Fibroblast of villous mesenchyme (primary cell): ENCODE data around the gene GAS2L1. TPM values are rescaled to one million over a fixed set of nuclear protein-coding genes. Genes with fewer than 3 reads are reported as not detected.

Source experiments
- DNase-seq: peaks from one replicate; pipeline ENCODE4 v3.0.0-alpha.2; 2010; ENCODE audit warnings: low read depth
- H3K4me3 ChIP-seq: 2 replicates; pipeline ENCODE4 v1.5.1; 2011; ENCODE audit warnings: low read depth, mild to moderate bottlenecking, low read length
- CTCF ChIP-seq: IDR thresholded peaks from 2 replicates; pipeline ENCODE4 v1.5.1; 2012; ENCODE audit warnings: low read depth, mild to moderate bottlenecking, low read length; ENCODE audit not compliant: insufficient read depth
- total RNA-seq: library from RNA; depleted of rRNA; stranded (reverse); fragments of >200 nt; gene quantifications from 2 replicates; pipeline ENCODE4 v1.2.3, GENCODE V29; 2012

Gene GAS2L1
- total RNA-seq, 1 donor = 16.4 TPM

DNA sequence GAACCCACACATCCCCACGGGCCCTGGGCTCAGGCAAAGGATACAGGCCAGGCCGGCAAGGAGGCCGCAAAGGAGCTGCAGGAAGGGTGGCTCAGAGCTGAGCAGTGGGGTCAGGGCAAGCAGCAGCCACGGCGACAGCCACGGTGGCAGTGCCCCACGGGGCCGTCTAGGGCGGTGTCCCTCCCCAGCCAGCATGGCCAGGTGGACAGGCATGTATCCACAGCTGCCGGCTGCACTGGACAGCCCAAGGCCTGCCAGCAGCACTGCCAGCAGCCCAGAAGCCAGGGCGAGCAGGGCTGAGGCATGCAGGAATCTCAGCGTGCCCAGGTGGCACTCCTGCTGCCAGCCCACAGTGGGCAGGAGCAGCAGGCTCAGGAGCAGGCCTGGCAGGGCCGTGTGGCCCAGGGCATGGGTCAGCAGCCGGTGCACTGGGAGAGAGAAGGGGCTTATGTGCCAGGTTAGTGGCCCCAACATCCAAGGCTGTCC is 42.6 kb upstream of the GAS2L1 start:
- TF ChIP-seq CTCF = no peak
- DNase-seq = no peak
- H3K4me3 ChIP-seq = no peak overlapping the region

DNA sequence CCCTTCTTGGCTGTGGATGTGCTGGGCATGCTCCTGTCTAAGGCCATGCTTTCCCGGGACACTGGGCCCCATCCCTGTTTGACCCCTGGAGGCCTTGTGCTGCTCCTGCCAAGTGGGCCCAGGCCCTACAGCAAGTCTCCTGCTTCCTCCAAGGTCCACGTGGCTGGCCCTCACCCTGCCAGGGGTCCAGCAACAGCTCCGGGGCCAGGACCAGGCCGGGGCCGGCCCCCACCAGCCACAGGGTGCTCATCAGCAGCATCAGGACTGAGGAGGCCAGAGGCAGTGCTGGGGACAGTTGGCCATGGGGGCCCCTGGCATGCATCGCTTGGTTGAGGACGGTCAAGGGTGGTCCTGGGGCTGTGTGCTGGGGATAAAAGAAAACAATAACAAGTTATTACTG is 41.1 kb upstream of the GAS2L1 start:
- no peak for DNase-seq
- no peak for TF ChIP-seq CTCF
- H3K4me3 ChIP-seq = no peak overlapping the region

DNA sequence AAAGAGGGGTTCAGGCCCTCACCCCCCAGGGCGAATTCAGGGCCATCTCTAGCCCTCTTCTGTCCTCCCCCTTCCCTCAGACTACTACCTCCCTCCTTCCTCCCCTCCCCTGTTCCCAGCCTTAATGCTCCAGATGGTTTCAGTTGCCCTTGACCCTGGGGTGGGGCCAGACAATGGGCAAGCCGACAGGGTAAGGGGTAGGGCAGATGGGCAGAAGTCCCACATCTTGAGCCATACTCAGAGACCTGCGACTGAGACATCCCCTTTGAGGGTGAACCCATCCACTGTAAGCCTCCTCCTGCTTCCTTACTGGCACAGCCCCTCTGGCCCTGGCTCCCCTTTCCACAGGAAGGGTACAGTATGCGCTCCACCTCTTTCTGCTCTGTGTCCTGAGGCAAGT is 40.5 kb upstream of the GAS2L1 start:
- peak; percentile 14 for DNase-seq
- H3K4me3 ChIP-seq = no peak overlapping the region
- no peak for TF ChIP-seq CTCF

DNA sequence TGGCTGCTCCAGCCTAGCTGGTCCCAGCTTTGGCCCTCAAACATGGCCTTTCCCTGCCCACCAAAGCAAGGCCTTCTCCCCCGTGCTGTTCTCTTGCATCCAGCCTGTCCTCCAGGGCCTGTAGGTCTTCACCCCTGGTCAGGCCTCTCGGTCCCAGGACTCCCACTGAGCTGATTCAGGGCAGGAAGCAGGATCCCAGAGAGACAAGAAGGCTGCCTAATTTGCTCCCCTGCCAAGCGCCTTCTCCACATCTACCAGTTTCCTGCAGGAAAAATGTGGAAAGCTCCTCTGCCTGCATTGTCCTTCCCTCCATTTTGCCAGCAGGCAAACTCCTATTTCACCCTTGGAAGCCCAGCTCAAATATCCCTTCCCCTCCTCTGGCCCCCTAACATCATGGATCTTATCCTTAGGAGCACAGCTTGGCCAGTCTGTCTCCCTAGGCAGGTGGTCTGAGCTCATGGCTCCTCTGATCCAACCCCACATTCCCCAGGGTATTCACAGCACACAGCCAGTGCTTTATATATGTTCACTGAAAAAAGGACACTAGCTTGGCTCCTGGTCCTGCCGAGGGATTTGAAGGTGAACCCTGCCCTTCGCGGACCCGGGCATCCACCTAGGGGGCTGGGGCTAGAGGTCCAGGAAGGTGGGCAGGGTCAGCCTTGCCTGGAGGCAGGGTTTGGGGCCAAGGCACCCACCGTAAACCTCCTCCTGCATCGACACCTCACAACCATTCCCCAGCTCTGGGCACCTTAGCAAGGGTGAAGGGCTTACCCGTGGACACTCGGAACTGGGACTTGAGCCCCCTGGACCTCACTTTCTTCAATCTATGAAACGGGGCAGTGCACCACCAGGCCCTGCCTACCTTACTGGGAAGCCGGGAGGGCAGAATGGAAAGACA is 39.6 kb upstream of the GAS2L1 start:
- peak overlapping the region; percentile 69 for H3K4me3 ChIP-seq
- DNase-seq = peak; percentile 10

GRCh38 chr22:29267462-29267857 is 39.0 kb upstream of the GAS2L1 start:
- H3K4me3 ChIP-seq = peak overlapping the region; percentile 69
- DNase-seq = no peak
- TF ChIP-seq CTCF = no peak

More for the DNA sequence above, 39.6 kb upstream of the GAS2L1 start:
- no peak for TF ChIP-seq CTCF

GRCh38 chr22:29267858-29268510 is 38.5 kb upstream of the GAS2L1 start, which contains the start of the genes EWSR1 and RHBDD3:
Gene EWSR1 (plus strand): TSS chr22:29268268. CDS start chr22:29268337, 69 bp downstream.
Gene RHBDD3 (minus strand): TSS chr22:29267981. CDS start chr22:29265626, 2,355 bp downstream.
- peak; percentile 98 for DNase-seq
- no peak for TF ChIP-seq CTCF
- H3K4me3 ChIP-seq = peak within 1 kb of the TSS; percentile 69
